Measurements from ENCODE around the gene PITHD1.
A peak's percentile ranks its signal among the peaks of the same experiment; 100 is the strongest.

Gene PITHD1

GRCh38 chr1:23804183-23804835 lies 26.1 kb downstream of the PITHD1 start:
- H3K4me3 ChIP-seq (ENCODE audit: low read depth, low read length), result no peak overlapping the region
- H3K27ac ChIP-seq, result no peak overlapping the region
- no peaks in the 10 kb centered on the region for H3K36me3 ChIP-seq (replicated peaks)
- in situ Hi-C loops (cut with HindIII; ENCODE audit: low pct_ligation_motif_present, low sequenced_read_pairs), result no loop called here
- no peaks in the 10 kb centered on the region for H3K27me3 ChIP-seq (replicated peaks)
- TF ChIP-seq CTCF (IDR thresholded peaks at IDR 0.05; ENCODE audit: low read depth, low read length, missing control alignments), result peak; percentile 52
- no peak for DNase-seq

GRCh38 chr1:23805025-23805424 lies 26.8 kb downstream of the PITHD1 start:
- H3K36me3 ChIP-seq (replicated peaks), result no peaks in the 10 kb centered on the region
- in situ Hi-C loops (cut with HindIII; ENCODE audit: low pct_ligation_motif_present, low sequenced_read_pairs), result no loop called here

GRCh38 chr1:23806280-23806679 lies 28.1 kb downstream of the PITHD1 start:
- no peaks in the 10 kb centered on the region for H3K27me3 ChIP-seq (replicated peaks)
- no peak overlapping the region for H3K4me3 ChIP-seq (ENCODE audit: low read depth, low read length)
- no peaks in the 10 kb centered on the region for H3K36me3 ChIP-seq (replicated peaks)
- in situ Hi-C loops (cut with HindIII; ENCODE audit: low pct_ligation_motif_present, low sequenced_read_pairs), result no loop called here
- no peak for TF ChIP-seq CTCF (IDR thresholded peaks at IDR 0.05; ENCODE audit: low read depth, low read length, missing control alignments)
- DNase-seq, result no peak
- no peak overlapping the region for H3K27ac ChIP-seq

More at GRCh38 chr1:23805025-23805424, 26.8 kb downstream of the PITHD1 start:
- H3K27ac ChIP-seq, result no peak overlapping the region
- no peaks in the 10 kb centered on the region for H3K27me3 ChIP-seq (replicated peaks)
- no peak for DNase-seq
- no peak for TF ChIP-seq CTCF (IDR thresholded peaks at IDR 0.05; ENCODE audit: low read depth, low read length, missing control alignments)
- no peak overlapping the region for H3K4me3 ChIP-seq (ENCODE audit: low read depth, low read length)

GRCh38 chr1:23807453-23807852 lies 29.2 kb downstream of the PITHD1 start:
- Histone ChIP-seq H3K4me3 (ENCODE audit: low read depth, low read length) (no peak overlapping the region), H3K27me3 (replicated peaks) (no peaks in the 10 kb centered on the region), H3K27ac (no peak overlapping the region), H3K36me3 (replicated peaks) (peaks cover 2% of the 10 kb centered on the region)
- in situ Hi-C loops (cut with HindIII; ENCODE audit: low pct_ligation_motif_present, low sequenced_read_pairs), result no loop called here
- DNase-seq, result no peak
- TF ChIP-seq CTCF (IDR thresholded peaks at IDR 0.05; ENCODE audit: low read depth, low read length, missing control alignments), result no peak

- peak; percentile 63 for DNase-seq
- no peak overlapping the region for H3K4me3 ChIP-seq (ENCODE audit: low read depth, low read length)
- TF ChIP-seq CTCF (IDR thresholded peaks at IDR 0.05; ENCODE audit: low read depth, low read length, missing control alignments), result peak; percentile 94
- in situ Hi-C loops (cut with HindIII; ENCODE audit: low pct_ligation_motif_present, low sequenced_read_pairs), result no loop called here
- no peaks in the 10 kb centered on the region for H3K27me3 ChIP-seq (replicated peaks)
- no peak overlapping the region for H3K27ac ChIP-seq
- peaks cover 5% of the 10 kb centered on the region for H3K36me3 ChIP-seq (replicated peaks)
These were observed 31.5 kb downstream of the PITHD1 start for GRCh38 chr1:23809751-23810171.
